Stimulated activated CD4-positive, alpha-beta T cell treated with anti-CD3 and anti-CD28 coated beads, Interleukin-4, amount 100 ng/mL, for 24 hours (primary cell): ENCODE results near the gene SPRR2F.

Source experiments
- DNase-seq: peaks from one replicate; pipeline ENCODE4 v3.0.0-alpha.2; 2020

SPRR2F gene

GRCh38 chr1:153072806-153073726 is 40.2 kb downstream of the SPRR2F start:
- DNase-seq = no peak

- DNase-seq = no peak
These were observed 41.8 kb downstream of the SPRR2F start, which contains the start of gene SPRR2B for GRCh38 chr1:153071511-153071910. Gene SPRR2B, minus strand, starts transcription at chr1:153071611. Its CDS starts 772 bp downstream, at chr1:153070839.

GRCh38 chr1:153070243-153070642 is 43.1 kb downstream of the SPRR2F start:
- no peak for DNase-seq
